ENCODE results near the gene KATNB1. TPM values are rescaled to one million over a fixed set of nuclear protein-coding genes. Genes with fewer than 3 reads are reported as not detected.

KATNB1 gene
- total and polyA plus RNA-seq, 2 of the 8 experiments (the other 6 are each of a cell fraction or from before 2014, with no cell fraction given) = 50.2 to 60.4 TPM

DNA sequence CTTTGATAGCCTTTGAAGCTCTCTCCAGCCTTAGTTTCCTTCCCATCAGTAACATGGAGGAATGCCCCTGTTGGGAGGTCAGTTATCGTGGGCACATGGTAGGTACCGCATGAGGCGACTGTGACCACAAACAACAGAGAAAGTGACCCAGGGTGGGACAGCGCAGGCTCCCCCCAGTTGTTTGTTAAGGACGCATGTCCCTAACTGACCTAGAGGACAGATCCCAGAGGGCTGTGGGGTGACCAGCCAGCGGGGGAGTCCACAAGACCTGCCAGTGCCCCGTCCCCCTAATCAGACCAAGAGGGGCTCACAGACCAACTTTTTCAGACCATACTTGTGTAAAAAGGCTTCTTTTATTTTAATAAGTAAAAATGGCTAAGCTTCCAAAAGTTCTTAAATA is 22.3 kb downstream of the KATNB1 start (continued):
- TF ChIP-seq RXRA (IDR thresholded peaks at IDR 0.05; ENCODE audit: insufficient read depth, low read depth, low read length) (no peak), BACH1 (IDR thresholded peaks at IDR 0.05; ENCODE audit: low read length) (no peak), PHF8 (conservative IDR thresholded peaks at IDR 0.05; ENCODE audit: low read depth, low read length) (no peak), EZH2 (IDR thresholded peaks at IDR 0.05; ENCODE audit: low read depth, low read length, severe bottlenecking) (no peak), EP300 (IDR thresholded peaks at IDR 0.05; ENCODE audit: borderline replicate concordance in 1 of 2, low read depth in 2 of 2, low read length in 2 of 2) (no peak), HDAC2 (IDR thresholded peaks at IDR 0.05; ENCODE audit: borderline replicate concordance in 1 of 2, low read depth in 2 of 2, low read length in 2 of 2) (no peak)

Measured in H1 (cell line).